ENCODE results near the gene EPS8L3. TPM values are rescaled to one million over a fixed set of nuclear protein-coding genes. Genes with fewer than 3 reads are reported as not detected.

The EPS8L3 gene
- total and polyA plus RNA-seq, 10 of the 15 experiments (the other 5 are each of a cell fraction or from before 2014, with no cell fraction given), result not detected

DNA sequence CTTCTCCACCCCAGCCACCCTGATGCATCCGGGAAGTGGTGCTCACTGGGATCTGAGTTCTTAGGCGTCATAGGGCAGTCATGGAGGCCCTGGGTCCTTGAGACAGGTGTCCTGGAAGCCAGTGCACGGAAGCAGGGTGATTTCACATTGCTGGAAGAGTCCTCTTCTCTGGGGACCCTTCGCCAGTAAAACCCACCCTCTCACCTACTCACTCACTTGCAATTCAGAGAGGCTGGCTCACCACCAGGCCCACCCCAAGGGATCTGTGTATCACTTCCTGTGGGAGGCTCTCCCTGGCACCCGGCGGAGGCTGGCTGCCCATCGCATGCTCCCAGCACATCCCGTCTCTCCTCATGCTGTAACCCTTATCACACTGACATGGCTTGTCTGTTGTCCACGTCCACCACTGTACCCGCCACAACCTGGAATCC, 40.2 kb upstream of the EPS8L3 start:
- Histone ChIP-seq H3K4me2 (ENCODE audit: control insufficient read depth, insufficient read depth) (no peak overlapping the region), H3K36me3 (ENCODE audit: control insufficient read depth in 2 of 2, insufficient read depth in 2 of 2, low read length in 1 of 2) (no peaks in the 10 kb centered on the region), H3K27me3 (replicated peaks in 1 of 2; ENCODE audit: control insufficient read depth in 2 of 2, insufficient read depth in 2 of 2, low read length in 1 of 2) (no peaks in the 10 kb centered on the region), H4K20me1 (ENCODE audit: control insufficient read depth, insufficient read depth) (no peaks in the 10 kb centered on the region), H3K79me2 (ENCODE audit: control insufficient read depth, insufficient read depth, low read length) (no peaks in the 10 kb centered on the region), H2AFZ (ENCODE audit: control insufficient read depth, low read depth, low read length) (no peak overlapping the region), H3K9me3 (replicated peaks; ENCODE audit: control insufficient read depth, insufficient read depth, low read length) (no peaks in the 10 kb centered on the region), H3K9ac (ENCODE audit: control insufficient read depth, insufficient read depth, low read length) (no peak overlapping the region), H3K4me3 (no peak overlapping the region), H3K27ac (ENCODE audit: control insufficient read depth, insufficient read depth) (no peak overlapping the region), H3K4me1 (ENCODE audit: control insufficient read depth, insufficient read depth, low read length) (no peaks in the 10 kb centered on the region)
- intact Hi-C loops (cut with micrococcal nuclease; ENCODE audit: unreplicated experiment) (no loop called here), in situ Hi-C loops (cut with MboI) (no loop called here)
- ATAC-seq, result no peak
- ChIA-PET POLR2A (no interaction called here), CTCF (no interaction called here), RAD21 (ENCODE audit: unreplicated experiment) (no interaction called here), SMC1A (ENCODE audit: uncharacterized antibody, unreplicated experiment) (no interaction called here)
- no peak for DNase-seq (ENCODE audit: low read depth, low spot score)
- no TSS peak for BruUV-seq (replicated peaks)
- TF ChIP-seq HSF1 (IDR thresholded peaks at IDR 0.05; ENCODE audit: low read depth, low read length) (no peak), SMARCA5 (IDR thresholded peaks at IDR 0.05) (no peak), STAT3 (IDR thresholded peaks at IDR 0.05; ENCODE audit: low read depth, low read length) (no peak), HDAC6 (IDR thresholded peaks at IDR 0.05; ENCODE audit: unreplicated experiment) (no peak), TCF3 (IDR thresholded peaks at IDR 0.05; ENCODE audit: borderline replicate concordance, insufficient read depth, low read depth, low read length) (no peak), POU2F2 (IDR thresholded peaks at IDR 0.05; ENCODE audit: borderline replicate concordance, low read depth, low read length) (no peak), TBL1XR1 (IDR thresholded peaks at IDR 0.05; ENCODE audit: low read depth, low read length) (no peak), MTA3 (IDR thresholded peaks at IDR 0.05; ENCODE audit: borderline replicate concordance, low read length) (no peak), CBX5 (IDR thresholded peaks at IDR 0.05; ENCODE audit: low read depth) (no peak), ASH2L (IDR thresholded peaks at IDR 0.05; ENCODE audit: borderline replicate concordance, low read depth) (no peak), FOXK2 (IDR thresholded peaks at IDR 0.05) (no peak), HCFC1 (IDR thresholded peaks at IDR 0.05; ENCODE audit: low read length) (no peak)
- TF ChIP-seq, protein P1, sequence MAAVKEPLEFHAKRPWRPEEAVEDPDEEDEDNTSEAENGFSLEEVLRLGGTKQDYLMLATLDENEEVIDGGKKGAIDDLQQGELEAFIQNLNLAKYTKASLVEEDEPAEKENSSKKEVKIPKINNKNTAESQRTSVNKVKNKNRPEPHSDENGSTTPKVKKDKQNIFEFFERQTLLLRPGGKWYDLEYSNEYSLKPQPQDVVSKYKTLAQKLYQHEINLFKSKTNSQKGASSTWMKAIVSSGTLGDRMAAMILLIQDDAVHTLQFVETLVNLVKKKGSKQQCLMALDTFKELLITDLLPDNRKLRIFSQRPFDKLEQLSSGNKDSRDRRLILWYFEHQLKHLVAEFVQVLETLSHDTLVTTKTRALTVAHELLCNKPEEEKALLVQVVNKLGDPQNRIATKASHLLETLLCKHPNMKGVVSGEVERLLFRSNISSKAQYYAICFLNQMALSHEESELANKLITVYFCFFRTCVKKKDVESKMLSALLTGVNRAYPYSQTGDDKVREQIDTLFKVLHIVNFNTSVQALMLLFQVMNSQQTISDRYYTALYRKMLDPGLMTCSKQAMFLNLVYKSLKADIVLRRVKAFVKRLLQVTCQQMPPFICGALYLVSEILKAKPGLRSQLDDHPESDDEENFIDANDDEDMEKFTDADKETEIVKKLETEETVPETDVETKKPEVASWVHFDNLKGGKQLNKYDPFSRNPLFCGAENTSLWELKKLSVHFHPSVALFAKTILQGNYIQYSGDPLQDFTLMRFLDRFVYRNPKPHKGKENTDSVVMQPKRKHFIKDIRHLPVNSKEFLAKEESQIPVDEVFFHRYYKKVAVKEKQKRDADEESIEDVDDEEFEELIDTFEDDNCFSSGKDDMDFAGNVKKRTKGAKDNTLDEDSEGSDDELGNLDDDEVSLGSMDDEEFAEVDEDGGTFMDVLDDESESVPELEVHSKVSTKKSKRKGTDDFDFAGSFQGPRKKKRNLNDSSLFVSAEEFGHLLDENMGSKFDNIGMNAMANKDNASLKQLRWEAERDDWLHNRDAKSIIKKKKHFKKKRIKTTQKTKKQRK (IDR thresholded peaks at IDR 0.05; ENCODE audit: low read depth, low read length), result no peak
- FAIRE-seq, result no peak
- 45% methylated on average over 10 of the region's 10 CpGs for WGBS (ENCODE audit: insufficient coverage, insufficient replicate concordance, low lambda C conversion rate, missing lambda C conversion rate)

All from GM12878 (cell line).